Fibroblast of skin of back (primary cell): ENCODE data around the gene GPR3. TPM values are rescaled to one million over a fixed set of nuclear protein-coding genes. Genes with fewer than 3 reads are reported as not detected.

Experiments
- DNase-seq: peaks from one replicate; pipeline ENCODE4 v3.0.0-alpha.2; 2013
- polyA plus RNA-seq, 2 experiments: library from polyadenylated mRNA; unstranded; fragments of 120-200 nt; gene quantifications; one replicate each; pipeline ENCODE4 v1.2.1, GENCODE V29; 2013; ENCODE audit not compliant: insufficient read length in 2 of 2

Gene GPR3, protein sequence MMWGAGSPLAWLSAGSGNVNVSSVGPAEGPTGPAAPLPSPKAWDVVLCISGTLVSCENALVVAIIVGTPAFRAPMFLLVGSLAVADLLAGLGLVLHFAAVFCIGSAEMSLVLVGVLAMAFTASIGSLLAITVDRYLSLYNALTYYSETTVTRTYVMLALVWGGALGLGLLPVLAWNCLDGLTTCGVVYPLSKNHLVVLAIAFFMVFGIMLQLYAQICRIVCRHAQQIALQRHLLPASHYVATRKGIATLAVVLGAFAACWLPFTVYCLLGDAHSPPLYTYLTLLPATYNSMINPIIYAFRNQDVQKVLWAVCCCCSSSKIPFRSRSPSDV
- polyA plus RNA-seq (2013, experiment 1 of 2; ENCODE audit: insufficient read length), result 1.4 TPM
- 0.75 TPM for polyA plus RNA-seq (2013, experiment 2 of 2; ENCODE audit: insufficient read length)

DNA sequence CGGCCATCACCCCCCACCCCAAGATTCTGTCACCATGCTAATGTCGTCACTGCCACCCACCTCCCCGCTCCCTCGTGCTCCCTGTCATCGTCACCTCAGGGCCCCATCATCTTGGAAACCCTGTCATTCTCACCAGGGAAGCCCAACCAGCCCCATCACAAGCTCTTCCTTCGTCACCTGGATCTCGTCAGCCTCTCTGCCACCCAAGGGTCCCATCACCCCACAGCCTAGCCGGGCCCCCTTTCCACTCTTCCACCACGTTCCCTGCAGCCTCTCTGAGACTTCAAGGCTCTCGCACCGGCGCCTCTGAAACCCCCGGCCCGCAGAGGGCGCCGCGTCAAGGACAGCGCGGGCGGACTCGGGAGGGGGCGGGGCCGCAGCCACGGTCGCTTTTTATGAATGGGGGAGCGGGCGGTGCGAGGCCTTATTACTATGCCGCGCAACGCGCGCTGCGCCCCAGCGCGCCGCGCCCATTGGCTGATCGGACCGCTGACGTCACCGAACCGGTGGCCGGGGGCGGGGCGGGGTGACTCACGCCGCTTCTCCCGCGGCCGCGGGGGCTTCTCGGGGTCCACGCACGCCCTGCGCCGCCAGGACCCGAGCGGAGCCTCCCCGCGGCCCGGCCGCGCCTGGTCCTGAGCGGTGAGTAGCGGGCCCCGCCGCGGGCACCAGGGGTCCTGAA lies at the start of gene GPR3:
Gene GPR3, plus strand, starts transcription at position 527 of the 682 bp plus-strand sequence. CDS start 1,177 bp downstream, outside the sequence.
- DNase-seq, result peak; percentile 90

DNA sequence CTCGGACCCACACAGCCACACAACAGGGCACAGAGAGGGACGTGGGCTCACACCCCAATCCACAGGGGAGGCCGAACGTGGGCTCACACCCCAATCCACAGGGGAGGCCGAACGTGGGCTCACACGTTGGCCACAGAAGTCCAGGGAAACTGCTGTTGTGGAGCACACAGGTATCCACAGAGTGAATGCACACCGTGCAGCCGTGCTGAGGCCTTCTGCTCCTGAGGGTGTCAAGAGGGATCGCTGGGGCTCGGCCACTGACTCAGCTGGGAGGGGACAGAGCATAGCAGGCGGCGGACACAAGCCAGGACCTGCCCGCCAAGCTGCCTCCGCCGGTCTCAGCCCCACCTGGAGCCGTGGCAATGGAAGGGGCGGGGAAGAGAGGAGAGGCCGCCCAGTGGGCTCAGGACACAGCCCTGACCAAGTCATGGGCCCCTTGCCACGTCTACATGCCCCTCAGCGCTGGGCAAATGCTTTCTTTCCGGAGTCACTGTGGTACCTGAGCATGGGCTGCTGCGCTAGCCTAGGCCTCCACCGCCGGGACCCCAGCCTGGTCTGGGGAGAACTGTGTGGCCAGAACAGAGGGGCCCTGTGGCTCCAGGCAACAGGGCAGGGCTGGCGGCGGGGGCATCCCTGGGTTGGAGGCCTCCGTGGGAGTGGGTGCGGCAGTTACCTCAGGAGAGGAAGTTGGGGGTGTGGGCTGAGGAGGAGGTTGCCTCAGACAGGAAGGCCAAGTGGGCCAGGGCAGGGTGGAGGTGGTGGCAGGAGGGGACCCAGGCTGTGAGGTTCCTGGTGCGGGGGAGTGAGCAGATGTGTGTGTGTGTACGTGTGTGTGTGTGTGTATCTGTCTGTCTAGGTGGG lies 49.4 kb upstream of the GPR3 start:
- DNase-seq, result no peak

DNA sequence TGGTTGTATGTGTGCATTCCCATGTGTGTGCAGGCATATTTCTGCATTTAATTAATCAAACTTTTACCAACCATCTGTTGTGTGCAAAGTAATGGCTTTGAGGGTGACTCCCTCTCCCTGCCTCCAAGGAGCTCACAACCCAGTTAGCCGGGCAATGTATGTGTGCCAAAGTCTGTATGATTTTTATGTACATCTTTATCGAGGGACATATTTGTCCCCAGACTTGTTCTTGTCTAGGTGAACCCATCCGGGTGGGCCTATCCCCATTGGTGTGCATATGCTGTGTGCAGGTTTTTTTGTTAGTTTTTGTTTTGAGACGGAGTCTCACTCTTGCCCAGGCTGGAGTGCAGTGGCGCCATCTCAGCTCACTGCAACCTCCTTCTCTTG lies 48.8 kb upstream of the GPR3 start:
- DNase-seq, result no peak

DNA sequence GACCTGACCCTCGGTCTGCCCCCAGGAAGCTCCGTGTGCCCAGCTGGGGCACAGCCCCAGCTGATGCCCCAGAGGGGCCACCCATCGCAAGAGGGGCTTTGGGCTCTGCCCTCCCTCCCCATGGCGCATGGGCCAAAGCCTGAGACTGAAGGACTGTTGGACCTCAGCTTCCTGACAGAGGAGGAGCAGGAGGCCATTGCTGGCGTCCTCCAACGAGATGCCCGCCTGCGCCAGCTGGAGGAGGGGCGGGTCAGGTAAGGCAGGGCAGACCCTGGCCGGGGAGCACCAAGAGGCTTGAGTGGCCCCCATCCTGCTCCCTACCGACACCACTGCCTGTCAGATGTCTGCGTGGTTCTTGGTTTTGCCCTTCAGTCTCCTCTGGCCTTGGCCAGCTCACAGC lies 47.1 kb upstream of the GPR3 start:
- DNase-seq, result no peak

DNA sequence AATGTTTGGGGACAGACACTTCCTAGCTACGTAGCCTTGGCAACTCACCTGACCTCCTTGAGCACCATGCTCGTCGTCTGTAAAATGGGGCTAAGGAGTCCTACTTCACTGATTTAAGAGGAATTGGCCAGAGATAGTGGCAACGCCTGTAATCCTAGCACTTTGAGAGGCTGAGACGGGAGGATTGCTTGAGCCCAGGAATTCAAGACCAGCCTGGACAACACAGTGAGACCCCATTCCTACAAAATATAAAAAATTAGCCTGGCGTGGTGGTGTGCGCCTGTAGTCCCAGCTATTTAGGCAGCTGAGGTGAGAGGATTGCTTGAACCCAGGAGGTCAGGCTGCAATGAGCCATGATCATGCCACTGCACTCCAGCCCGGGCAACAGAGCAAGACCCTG lies 46.1 kb upstream of the GPR3 start:
- DNase-seq, result no peak

DNA sequence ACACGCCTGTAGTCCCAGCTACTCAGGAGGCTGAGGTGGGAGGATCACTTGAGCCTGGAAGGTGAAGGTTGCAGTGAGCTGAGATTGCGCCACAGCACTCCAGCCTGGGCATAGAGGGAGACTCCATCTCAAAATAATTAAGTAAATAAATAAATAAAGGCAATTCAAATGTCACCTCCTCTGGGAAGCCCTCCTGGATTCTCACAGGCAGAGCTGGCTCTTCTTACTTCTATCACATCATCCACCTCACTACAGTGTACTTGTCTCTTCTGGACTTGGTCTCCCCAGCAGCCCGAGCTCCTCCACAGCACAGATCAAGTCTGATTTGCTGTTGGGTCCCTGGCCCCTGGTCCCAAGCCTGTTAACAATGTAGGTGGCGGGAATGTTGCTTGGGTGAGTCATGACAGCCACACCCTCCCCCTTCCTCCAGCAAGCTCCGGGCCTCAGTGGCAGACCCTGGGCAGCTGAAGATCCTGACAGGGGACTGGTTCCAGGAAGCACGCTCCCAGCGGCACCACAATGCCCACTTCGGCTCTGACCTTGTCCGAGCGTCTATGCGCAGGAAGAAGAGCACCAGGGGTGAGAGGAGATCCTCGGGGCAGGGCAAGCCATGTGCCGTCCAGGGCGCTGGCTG lies 45.3 kb upstream of the GPR3 start:
- DNase-seq, result peak; percentile 36

DNA sequence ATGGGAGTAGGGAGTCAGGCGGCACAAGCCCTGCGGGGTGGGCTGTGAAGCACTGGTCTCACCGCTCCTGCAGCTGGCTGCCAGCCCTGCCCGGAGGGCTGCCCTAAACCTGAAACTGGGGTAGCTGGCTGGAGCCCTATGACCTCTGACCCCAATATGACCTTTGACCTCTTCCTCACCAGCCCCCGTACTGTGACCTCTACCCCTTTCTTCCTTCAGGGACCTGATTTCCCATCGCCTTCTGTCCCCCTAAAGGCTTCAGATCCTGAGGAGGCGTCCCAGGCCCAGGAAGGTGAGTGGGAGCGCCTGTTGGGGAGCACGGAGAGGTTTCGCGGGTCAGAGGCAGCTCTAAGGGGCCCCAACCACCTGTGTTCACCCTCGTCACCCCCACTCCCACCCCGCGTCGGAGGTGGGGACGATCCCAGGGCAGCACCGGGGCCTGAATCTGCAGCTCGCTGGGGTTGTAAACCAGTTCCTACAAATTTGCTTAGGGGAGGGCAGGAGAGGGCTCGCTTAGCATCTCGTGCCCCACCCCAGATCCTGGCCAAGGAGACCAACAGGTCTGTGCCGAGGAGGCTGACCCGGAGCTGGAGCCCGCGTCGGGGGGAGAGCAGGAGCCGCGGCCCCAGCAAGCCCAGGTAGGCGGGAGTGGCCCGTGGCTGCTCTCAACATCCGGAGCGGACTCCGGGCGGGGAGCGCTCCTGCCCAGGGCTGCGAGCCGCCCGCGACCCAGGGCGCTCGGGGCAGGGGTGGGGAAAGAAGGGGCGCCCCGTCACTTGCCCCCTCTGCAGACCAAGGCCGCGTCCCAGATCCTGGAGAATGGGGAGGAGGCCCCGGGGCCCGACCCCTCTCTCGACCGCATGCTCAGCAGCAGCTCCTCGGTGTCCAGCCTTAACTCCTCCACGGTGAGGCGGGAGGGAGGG lies 43.3 kb upstream of the GPR3 start:
- peak; percentile 22 for DNase-seq

DNA sequence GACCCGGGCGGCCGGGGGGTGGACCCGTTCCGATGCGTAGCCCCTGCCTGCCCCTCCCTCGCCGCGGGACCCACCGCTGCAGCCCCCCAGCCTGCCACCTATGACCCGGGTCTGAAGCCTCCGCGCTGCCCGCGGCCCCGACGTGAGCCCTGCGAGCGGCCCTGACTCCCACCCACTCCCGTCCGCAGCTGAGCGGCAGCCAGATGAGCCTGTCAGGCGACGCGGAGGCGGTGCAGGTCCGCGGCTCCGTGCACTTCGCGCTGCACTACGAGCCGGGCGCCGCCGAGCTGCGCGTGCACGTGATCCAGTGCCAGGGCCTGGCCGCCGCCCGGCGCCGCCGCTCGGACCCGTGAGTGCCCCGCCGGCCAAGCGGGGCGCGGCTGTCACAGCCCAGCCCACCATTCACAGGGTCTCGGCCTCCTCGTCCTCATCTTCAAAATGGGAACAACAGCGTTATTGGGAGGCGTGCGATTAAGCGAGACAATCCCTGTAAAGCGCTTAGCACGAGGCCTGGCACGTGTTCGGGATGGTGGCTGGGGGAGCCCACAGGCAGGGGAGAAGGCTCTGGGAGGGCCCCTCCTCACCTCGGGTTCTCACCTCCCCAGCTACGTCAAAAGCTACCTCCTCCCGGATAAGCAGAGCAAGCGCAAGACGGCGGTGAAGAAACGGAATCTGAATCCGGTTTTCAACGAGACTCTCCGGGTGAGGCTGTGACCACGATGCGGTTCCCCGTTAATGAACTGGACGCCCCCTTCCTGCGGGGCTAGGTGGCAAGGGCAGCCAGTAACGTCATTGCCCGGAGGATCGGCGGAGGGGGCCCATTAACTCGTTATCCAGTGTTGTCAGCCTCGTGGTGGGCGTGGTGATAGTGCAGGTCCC lies 42.4 kb upstream of the GPR3 start:
- DNase-seq, result peak; percentile 63

DNA sequence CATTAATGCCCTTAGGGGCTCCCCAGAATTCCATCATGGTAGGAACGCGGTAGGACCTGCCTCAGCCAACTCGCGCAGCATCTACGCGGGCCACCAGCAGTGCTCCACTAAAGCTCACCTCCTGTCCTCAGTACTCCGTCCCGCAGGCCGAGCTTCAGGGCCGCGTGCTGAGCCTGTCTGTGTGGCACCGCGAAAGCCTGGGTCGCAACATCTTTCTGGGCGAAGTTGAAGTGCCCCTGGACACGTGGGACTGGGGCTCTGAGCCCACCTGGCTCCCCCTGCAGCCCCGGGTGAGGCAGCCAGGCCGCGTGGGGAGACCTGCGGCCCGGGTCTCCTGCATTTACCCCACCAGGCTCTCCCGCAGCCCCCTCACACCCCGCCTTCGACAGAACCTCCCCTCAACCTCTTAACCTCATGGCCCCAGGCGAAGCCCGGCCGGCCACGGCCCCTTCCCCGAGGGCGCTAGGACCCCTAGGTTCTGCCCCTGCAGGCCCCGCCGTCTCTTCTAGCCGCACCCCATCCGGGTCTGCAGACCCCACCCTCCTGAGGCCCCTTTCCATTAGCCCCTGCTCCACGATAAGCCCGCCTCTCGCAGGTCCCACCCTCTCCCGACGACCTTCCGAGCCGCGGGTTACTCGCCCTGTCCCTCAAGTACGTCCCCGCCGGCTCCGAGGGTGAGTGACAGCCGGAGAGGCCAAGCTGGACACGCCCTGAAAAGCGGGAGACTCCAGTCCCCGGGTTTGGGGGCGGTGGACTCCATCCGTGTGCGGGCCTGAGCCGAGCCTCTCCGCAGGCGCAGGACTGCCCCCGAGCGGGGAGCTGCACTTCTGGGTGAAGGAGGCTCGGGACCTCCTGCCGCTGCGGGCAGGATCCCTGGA lies 41.5 kb upstream of the GPR3 start:
- DNase-seq, result peak; percentile 25

DNA sequence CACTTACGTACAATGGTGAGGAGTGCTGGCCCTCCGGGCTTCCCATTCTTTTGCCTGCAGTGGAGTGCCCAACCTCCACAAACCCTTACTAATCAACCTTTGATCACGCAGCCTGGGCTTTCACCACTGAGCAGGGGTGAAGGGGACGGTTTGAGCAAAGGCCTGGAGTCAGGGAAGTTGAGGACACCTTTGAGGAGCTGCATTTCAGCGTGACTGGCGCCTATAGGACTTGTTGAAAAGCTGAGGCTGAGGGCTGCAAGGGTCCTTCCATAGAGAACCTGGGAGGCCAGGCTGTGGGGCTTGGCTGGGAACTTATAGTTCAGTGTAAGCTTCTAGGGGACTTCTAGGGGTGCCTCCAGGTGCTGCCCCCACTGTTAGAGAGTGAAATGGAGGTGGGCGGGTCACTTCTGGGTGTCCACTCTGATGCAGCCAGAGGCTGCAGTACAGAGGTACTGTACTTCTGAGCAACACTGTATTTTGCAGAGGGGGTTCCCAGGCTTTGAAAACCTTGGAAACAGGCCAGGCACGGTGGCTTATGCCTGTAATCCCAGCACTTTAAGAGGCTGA lies 40.8 kb upstream of the GPR3 start:
- no peak for DNase-seq

DNA sequence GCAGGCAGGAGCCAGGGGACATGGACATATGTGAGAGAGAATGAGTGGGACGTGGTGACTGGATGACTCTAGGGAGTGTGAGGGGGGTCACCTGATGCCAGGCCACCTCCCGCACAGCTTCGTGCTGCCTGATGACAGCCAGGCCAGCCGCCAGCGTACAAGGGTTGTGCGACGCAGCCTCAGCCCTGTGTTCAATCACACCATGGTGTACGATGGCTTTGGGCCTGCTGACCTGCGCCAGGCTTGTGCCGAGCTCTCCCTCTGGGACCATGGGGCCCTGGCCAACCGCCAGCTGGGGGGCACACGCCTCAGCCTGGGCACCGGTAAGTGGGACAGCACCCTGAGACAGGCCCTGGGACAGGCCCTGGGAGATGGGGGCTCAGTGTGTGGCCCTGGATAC lies 39.3 kb upstream of the GPR3 start:
- no peak for DNase-seq

DNA sequence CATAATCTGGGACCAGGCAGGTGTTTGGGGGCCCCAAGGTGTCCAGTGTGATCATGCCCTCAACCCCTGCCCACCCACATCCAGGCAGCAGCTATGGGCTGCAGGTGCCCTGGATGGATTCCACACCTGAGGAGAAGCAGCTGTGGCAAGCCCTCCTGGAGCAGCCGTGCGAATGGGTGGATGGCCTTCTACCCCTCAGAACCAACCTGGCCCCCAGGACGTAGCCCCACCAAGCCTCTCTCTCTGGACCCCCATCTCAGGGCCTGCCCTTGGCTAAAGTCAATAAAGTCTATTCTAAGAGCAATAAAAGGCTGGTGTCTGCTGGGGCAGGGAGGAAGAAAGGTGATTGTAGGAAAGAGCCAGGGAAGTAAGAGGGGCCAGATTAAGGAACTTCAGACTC lies 38.8 kb upstream of the GPR3 start:
- DNase-seq, result no peak

DNA sequence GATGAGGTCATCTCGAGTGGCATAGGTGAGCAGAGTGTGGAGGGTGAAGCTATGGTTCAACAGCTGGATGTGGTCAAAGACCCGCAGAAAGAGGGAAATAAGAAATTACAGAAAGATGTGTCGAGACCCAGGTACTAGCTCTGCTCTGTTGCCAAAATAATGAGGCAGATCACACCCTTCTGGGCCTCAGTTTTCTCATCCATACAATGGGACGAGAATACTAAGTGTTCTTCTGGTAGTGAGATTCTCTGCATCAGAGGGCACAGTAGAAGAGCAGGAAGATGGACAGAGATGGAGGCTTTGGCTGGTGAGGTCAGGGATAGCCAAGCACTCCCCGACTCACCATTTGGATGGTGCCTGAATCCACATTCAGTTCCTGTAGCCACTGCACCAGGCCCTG lies 36.7 kb upstream of the GPR3 start:
- DNase-seq, result no peak

DNA sequence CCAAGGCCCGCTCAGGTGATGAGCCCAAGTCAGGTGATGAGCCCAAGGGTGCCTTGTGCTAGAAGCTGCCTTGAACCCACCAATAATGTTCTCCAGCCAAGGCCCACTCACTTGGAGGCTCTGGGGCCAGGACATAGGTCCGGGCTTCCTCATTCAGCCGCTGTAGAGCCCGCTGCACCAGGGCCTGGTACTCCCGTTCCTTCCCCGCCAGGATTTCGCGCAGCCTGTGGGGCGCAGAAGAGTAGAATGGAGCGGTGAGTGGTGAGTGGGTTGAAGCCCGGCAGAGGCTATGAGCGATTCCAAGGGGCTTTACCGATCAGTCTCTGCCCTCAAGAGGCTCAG lies 36.2 kb upstream of the GPR3 start:
- no peak for DNase-seq

DNA sequence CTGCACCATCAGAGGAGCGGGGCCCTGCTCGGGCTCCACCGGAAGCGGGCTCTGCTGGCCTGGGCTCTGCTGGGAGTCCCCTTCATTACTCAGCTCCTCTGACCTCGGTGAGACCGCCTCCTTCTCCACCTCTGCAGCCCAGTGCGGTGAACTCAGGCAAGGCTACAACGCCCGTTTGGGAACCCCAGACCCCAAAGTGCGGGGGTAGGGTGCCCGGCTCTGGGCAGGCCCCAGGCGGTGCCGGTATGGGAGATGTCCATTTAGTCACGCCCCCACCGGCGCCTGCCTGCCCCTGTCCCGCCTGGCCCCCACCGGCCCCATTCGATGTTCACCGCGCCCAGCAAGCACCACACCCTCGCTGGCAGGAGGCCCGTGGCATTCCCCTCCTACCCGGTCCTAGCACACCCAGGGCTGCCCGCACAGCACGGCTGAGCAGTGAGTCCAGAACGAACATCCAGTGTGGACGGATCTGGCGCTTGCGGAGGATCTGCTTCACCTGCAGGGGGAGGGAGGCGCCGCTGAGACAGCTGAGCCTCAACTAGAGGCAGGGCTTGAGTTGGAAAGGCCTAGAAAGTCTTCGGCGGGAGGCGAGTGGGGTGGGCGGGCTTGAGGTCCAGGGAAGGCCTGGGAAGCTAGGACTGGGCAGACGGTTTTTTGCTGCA lies 35.7 kb upstream of the GPR3 start:
- no peak for DNase-seq

DNA sequence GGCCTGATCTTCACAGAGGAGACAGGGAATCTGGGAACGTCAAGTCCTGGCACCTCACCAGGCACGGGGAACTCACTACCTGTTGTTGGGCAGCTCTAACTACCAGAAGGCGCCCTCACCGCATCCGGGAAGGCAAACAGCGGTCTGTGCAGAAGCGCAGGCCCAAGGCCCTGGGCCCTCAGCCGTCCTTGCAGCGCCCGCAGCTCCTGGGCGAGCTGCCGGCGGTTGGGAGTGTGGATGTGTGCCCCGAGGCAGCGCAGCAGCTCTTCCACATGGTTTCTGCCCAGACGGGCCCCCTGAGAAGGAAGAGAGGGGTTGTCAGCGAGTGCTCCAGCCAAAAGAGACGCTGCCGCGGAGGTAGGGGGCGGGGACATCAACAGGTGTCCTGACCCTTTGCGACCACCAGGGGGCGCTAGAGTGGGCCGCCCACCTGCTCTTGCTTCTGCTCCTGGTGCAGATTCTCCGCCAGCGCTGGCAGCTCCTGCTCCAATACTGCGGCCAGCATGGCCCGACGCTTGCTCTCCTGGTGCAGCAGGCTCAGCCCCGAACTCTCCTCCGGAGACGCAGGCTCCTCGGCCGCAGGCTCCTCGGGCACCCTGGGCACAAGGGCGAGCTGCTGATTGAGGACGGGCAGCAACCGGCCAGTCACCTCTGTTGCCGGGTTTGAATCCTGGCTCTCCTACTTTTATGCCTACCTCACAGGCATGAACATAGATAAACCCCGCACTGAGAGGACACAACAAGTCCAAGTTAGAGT lies 35.0 kb upstream of the GPR3 start:
- peak; percentile 47 for DNase-seq

DNA sequence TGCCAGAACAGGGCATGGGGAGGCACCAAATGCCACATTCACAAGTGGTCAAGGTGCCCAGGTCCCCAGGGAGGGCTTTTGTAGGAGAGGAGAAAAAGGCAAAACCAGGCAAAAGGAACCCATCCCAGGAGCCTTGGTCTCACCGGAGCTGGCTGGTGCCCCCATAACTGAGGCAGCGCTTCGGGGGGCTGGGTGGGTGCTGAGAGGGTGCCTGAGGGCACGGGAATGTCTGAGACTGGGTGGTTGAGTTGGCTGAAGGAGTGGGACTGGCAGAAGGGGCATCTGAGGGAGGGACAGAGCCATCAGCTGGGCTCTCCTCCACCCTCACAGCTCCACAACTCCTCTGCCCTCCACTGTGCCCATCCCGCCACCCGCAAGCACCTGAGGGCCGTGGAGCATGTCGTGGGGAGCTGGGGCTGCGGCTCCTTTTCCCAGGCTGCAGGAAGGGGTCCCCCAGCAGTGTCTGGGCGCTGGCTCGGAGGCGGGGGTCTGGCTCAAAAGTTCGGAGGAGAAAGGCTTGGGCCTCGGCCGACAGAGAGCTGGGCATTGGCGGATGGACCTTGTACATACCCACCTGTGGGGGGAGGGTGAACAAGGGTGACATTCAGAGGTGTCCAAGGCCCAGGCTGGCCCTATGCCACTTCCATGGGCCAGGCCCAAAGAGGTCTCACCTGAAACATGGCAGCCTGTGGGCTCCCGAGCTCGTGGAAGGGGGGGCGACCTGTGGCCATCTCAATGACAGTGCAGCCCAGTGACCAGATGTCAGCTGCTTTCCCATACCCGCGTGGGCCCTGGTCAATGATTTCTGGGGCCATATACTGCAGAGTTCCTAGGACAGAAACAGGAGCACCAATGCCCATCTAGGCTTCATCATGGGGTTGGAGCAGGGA lies 34.1 kb upstream of the GPR3 start:
- no peak for DNase-seq
